GM13976 (cell line): ENCODE data around the gene AGO3.

Source experiments
- DNase-seq: peaks from one replicate; pipeline ENCODE4 v3.0.0; 2012; ENCODE audit warnings: low spot score
- in situ Hi-C: fragments of 300-500 bp; cut with MboI; formaldehyde crosslinking; loops from one replicate; pipeline ENCODE4 v1.12.0; 2022; ENCODE audit warnings: low sequenced_read_pairs, mixed read lengths, inconsistent platforms; ENCODE audit not compliant: unreplicated experiment
- TF ChIP-seq, protein P1 (sequence below): IDR thresholded peaks from 2 replicates; pipeline ENCODE4 v1.5.1; 2012; ENCODE audit warnings: borderline replicate concordance, mild to moderate bottlenecking; ENCODE audit not compliant: insufficient read depth; ENCODE audit errors: extremely low read depth, missing control alignments, control extremely low read depth

Gene AGO3

GRCh38 chr1:35930593-35931445 lies at the start of gene AGO3:
Gene AGO3, plus strand, starts transcription at chr1:35931105. Its CDS starts 322 bp downstream, at chr1:35931427.
- DNase-seq = peak; percentile 95
- TF ChIP-seq, protein P1, sequence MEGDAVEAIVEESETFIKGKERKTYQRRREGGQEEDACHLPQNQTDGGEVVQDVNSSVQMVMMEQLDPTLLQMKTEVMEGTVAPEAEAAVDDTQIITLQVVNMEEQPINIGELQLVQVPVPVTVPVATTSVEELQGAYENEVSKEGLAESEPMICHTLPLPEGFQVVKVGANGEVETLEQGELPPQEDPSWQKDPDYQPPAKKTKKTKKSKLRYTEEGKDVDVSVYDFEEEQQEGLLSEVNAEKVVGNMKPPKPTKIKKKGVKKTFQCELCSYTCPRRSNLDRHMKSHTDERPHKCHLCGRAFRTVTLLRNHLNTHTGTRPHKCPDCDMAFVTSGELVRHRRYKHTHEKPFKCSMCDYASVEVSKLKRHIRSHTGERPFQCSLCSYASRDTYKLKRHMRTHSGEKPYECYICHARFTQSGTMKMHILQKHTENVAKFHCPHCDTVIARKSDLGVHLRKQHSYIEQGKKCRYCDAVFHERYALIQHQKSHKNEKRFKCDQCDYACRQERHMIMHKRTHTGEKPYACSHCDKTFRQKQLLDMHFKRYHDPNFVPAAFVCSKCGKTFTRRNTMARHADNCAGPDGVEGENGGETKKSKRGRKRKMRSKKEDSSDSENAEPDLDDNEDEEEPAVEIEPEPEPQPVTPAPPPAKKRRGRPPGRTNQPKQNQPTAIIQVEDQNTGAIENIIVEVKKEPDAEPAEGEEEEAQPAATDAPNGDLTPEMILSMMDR = no peak
- in situ Hi-C loops = no loop called here

GRCh38 chr1:35881850-35882273 lies 49.0 kb upstream of the AGO3 start:
- TF ChIP-seq, protein P1 = no peak
- in situ Hi-C loops = no loop called here
- DNase-seq = no peak

DNA sequence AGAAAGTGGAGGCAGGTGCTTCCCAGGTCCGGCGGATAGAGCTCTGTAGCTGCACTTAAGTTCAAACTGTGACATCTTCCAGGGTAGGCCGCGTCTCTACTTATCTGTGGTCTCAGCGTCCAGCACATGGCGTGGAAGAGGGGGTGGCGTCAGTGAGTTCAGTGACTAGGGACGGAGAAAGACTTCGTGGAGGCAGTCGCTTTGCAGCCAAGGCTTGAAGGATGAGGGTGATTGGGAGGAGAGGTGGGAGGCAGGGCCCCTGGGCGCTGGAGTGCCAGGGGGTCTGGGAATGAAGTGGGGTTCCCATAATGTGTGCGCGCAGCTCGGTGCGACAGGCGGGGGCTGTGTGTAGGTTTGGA lies 48.3 kb upstream of the AGO3 start:
- in situ Hi-C loops = no loop called here
- TF ChIP-seq, protein P1 = no peak

DNA sequence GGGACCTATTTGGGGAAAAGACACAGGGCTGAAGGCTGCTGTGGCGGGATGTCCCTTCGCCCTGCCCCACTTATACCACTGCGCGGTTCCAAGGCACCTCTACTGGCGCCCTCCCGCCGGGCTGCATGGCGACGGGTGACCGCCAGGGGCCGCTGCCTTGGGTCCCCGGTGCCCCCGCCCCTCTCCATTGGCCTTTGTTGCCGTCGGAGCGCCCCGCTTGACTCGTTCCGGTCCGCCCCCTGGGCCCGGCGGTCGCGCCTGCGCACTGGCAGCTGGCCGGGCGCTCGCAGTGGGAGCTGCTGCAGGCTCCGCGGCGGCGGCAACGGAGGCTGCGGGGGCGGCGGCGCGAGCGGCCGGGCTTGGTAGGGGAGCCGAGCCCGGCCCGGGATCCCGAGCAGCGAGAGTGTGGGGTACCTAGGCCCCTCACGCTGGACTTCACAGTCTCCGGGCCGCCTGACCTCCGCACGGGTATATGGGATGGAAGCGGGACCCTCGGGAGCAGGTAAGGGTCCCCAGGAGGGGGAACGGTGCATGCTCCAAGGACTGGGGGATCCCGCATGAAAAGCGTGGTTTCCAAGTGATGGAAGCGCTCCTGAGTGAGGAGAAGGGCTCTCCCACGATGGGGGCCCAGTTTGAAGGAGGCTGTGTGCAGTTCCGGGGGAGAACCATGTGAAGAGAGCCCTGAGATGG lies 47.8 kb upstream of the AGO3 start, which contains the start of gene AGO1:
TSS of gene AGO1 (plus strand) at position 265 of the 690 bp plus-strand sequence. CDS start at position 478, 213 bp downstream.
- TF ChIP-seq, protein P1 = peak; percentile 95
- peak; percentile 100 for DNase-seq
- in situ Hi-C loops = no loop called here

More for the DNA sequence above, 48.3 kb upstream of the AGO3 start:
- no peak for DNase-seq

DNA sequence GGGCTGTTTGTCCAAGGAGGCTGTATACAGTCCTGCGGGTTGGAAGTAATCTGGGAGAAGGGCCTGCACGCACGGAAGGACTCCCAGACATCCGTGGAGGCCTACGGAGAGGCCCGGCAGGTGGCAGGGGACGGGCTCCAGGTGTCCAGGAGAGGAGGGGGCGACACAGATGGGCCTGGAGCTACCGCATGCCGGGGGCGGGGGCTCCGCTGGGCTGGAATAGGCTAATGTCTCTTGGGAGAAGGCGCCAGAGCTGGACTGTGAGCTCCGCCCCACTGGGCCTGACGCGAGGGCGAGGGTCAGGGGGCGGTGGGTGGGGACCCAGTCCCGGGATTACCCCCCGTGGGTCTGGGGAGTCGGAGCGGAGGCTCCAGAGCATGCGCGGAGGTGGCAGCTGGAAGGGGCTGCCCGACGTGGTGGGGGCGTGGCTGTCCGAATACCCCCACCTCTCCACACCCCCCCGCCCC lies 47.2 kb upstream of the AGO3 start:
- in situ Hi-C loops = no loop called here
- peak; percentile 80 for DNase-seq
- TF ChIP-seq, protein P1 = no peak

DNA sequence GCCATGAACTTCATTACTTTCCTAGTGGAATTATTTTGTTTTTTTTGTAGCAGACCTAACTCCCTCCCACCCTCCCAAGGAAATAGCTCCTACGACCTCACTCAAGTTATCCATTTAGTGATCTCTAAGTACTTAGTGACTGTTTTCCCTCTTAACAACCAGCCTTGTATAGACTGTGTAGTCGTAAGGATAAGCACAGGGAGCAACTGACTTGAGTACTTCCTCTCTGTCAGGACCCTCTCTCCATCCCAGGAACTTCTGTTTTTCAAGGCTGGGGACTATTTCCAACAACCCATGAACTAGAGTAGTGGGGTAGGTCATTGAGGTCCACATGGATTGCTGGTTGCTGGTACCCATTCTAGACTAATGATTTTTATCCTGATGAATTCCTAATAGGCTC lies 46.0 kb upstream of the AGO3 start:
- in situ Hi-C loops = no loop called here
- DNase-seq = no peak
- TF ChIP-seq, protein P1 = no peak
